ENCODE data around the gene UGT1A5.

DNA sequence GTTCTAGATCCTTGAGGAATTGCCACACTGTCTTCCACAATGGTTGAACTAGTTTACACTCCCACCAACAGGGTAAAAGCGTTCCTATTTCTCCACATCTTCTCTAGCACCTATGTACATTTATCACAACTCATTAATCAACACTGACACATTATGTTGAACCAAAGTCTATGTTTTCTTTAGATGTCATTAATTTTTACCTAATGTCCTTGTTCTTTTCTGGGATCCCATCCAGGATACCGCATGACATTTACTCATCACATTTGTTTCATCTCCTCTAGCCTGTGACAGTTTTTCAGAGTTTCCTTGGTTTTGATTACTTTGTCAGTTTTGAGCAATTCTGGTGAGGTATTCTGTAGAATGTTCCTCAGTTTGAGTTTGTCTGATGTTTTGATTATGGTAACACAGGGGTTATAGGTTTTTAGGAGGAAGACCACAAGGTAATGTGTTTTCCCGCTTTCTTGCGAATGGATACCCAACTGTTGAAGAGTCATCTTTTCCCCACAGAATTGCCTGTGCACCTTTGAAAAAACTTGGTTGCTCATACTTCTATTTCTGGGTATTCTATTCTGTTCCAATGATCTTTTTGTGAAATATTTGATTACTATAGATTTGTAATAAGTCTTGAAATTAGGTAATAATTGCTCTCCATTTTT, 44.0 kb upstream of the UGT1A5 start:
- TF ChIP-seq, protein P1, sequence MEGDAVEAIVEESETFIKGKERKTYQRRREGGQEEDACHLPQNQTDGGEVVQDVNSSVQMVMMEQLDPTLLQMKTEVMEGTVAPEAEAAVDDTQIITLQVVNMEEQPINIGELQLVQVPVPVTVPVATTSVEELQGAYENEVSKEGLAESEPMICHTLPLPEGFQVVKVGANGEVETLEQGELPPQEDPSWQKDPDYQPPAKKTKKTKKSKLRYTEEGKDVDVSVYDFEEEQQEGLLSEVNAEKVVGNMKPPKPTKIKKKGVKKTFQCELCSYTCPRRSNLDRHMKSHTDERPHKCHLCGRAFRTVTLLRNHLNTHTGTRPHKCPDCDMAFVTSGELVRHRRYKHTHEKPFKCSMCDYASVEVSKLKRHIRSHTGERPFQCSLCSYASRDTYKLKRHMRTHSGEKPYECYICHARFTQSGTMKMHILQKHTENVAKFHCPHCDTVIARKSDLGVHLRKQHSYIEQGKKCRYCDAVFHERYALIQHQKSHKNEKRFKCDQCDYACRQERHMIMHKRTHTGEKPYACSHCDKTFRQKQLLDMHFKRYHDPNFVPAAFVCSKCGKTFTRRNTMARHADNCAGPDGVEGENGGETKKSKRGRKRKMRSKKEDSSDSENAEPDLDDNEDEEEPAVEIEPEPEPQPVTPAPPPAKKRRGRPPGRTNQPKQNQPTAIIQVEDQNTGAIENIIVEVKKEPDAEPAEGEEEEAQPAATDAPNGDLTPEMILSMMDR (optimal IDR thresholded peaks at IDR 0.05 in 1 of 3, IDR thresholded peaks at IDR 0.05 in 1 of 3, conservative IDR thresholded peaks at IDR 0.05 in 1 of 3; ENCODE audit: extremely low read depth in 1 of 3, insufficient read depth in 2 of 3, low read length in 3 of 3), result no peak
- TF ChIP-seq EZH2 (IDR thresholded peaks at IDR 0.05; ENCODE audit: low read length), result no peak

Measured in keratinocyte (primary cell).